IPS-18c (cell line): ENCODE results near the gene CTNNA3.

Experiments used
- H3K4me3 ChIP-seq: 2 replicates; pipeline ENCODE4 v1.7.0; 2013; ENCODE audit warnings: low read depth, mild to moderate bottlenecking, low read length, moderate library complexity; ENCODE audit not compliant: insufficient read depth
- H3K9me3 ChIP-seq: one replicate; pipeline ENCODE4 v1.6.1; 2013; ENCODE audit warnings: mild to moderate bottlenecking, low read length, moderate library complexity; ENCODE audit not compliant: control insufficient read depth, insufficient read depth

Gene CTNNA3

DNA sequence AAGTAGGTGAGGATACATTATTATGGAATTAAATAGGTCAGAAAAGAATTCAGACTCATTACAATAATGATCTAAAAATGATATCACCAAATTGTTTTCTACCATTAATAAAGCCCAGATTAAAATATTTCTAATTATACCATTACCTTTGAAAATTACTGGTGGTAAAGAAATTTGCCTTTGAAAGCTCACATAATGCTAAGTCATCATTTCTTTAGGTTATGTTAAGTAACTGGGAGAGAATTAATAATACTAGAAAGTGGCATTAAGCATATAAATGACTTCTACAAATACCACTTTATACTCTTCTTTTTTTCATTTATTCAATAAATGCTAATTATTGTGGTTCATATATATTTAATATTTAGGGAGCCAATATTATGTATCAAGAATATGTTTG is 1411.4 kb downstream of the CTNNA3 start:
- no peaks in the 10 kb centered on the region for H3K9me3 ChIP-seq
- H3K4me3 ChIP-seq: no peak overlapping the region

DNA sequence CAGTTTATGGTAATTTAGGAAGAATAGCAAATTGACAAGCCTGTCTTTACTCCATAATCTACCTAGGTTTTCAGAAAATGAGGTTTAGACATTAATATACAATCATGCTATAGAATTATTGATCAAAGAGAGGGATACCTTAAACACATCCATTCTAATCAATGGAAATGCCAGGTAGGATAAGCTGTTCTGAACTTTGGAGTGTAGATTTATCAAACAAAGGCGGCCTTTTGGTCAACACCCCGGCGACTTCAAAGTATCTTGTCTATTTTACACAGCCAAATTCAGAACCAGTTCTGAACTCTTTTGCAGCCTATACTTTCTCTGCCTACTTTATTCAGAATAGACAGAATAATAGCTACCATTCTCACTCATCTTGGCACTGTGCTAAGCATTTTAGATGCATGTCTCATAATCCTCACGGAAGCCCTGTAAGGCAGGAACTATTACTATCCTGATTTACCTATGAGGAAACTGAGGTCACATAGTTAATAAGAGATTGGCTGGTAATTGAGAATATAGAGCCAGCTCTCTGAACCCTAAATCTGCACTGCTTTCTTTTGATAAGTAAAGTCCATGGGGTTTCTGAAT is 1412.0 kb downstream of the CTNNA3 start:
- H3K4me3 ChIP-seq: no peak overlapping the region
- H3K9me3 ChIP-seq: no peaks in the 10 kb centered on the region

DNA sequence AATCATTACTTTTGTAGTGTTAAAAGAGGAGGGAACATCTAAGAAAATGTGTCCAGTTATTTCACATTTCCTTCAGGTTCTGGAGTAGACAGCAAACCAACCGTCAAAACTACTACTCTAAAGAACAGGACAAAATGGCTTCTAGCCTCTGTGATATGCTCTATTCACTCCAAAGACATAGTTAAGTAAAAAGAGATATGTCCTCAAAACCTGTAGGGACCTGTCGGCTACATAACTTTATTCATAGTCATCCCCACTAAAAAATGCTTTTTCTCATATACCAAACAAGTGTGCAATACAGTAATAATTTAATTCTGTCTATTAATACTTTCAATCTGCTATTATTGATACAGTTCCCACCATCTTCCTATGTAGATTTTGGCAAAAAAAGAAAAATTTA is 1412.9 kb downstream of the CTNNA3 start:
- no peak overlapping the region for H3K4me3 ChIP-seq
- no peaks in the 10 kb centered on the region for H3K9me3 ChIP-seq

DNA sequence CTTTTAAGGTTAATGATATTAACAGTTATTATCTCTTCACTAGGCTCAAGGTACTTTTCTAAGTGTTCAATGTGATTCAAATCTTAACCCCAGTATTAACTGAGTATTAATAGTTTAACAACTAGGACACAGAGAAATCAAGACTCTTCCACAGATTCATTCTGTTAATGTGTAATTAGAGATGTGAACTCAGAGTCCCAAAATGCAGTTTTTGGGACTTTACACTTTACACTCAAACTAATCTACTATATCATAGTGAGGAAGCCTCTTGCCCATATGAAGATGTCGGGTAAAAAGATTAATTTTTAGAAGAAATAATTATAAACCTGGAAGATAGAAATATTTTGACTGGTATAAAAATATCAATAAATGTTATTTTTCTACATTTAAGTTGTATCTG is 1414.7 kb downstream of the CTNNA3 start:
- Histone ChIP-seq H3K9me3 (no peaks in the 10 kb centered on the region), H3K4me3 (no peak overlapping the region)

DNA sequence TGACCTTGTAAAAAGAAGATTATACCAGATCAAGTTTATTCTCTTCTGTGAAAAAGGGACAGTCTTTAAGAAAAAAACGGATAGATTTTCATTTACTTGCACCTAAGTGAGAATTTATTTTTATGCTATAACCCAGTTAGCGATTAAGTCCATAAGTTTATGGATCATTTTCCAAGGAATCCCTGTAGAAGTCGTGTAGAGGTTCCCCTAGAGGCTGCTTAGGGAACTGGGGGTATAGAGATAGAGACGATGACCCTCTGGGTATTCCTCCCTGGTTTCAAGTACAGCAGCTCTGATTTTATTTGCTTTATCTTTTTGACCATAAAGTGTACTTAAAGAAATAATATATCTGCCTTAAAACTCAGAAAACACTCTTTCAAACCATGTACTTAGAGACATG is 1418.5 kb downstream of the CTNNA3 start:
- no peaks in the 10 kb centered on the region for H3K9me3 ChIP-seq

DNA sequence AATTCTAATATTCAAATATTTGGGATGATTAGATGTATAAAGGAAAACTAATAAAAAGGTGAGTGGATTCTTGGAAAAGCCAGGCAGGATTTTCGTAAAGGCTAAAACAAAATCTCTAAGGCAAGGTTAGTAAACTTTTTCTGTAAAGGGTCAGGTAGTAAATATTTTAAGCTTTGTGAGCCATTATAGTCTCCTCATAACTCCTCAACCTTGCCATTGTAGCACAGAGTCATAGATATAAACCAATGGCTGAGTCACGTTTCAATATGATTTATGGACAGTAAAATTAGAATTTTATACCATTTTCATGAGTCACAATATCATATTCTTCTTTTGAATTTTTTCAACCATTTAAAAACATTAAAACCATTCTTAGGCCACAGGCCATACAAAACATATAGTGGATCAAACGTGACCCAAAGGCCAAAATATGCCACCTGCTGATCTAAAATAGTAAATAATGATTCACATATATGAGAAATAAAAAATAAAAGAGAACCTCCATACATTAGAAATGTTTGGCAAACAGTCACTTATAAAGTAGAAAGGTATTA is 1422.0 kb downstream of the CTNNA3 start:
- no peak overlapping the region for H3K4me3 ChIP-seq

More for the DNA sequence above, 1418.5 kb downstream of the CTNNA3 start:
- H3K4me3 ChIP-seq: no peak overlapping the region

DNA sequence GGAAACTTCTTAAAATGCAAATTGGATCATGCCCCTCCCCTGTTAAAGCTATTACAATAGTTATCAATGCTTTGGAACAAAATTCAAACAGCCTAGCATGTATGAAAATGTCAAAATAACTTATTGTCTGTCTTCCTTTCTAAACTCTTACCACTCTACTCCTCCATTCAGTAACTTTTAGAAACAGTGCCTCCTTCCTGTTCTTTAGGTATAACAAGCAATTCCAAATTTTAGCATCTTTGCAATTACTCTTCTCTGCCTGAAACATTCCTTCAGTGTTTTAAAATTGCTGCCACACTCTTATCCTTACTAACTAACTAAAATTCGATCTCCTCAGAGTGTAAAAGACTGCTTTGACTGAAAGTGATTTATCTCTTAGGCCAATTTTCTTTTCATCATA is 1430.6 kb downstream of the CTNNA3 start:
- no peak overlapping the region for H3K4me3 ChIP-seq
- H3K9me3 ChIP-seq: no peaks in the 10 kb centered on the region

More for the DNA sequence above, 1422.0 kb downstream of the CTNNA3 start:
- H3K9me3 ChIP-seq: no peaks in the 10 kb centered on the region

DNA sequence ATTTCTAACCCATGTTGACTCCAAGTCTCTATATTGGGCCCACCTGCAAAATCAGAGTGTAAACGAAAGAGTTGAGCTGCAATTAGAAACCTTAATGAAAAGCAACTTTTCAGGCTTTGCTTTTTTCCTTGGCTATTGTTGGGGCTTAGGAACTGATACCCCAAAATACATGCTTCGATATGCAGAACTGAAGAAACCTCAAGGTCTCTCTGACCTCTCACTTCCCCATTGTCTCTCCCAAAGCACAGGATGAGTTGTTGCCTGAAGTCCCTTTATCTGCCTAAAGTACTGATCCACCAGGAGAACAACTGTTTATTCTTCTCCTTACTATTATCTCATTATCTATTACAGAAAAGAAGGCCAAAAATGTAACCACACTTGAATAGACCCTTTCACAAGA is 1436.2 kb downstream of the CTNNA3 start:
- H3K4me3 ChIP-seq: no peak overlapping the region

DNA sequence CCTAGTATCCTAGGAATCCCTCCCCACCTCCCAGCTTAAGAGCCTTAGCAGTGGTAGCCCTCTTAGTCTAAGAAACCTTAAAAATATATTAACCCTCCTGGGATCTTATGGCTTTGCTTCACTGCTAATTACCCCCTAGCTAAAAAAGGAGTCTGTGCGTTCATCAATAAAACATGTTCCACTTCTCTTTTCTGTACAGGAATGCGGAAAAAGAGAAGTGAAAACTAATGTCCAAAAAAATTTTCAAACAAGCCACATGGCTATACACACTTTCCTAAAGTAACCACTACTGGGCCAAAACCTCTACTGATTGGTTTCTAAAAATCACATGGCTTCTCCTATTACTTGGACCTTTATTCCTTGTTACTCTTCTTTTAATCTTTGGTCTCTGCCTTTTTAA is 1437.3 kb downstream of the CTNNA3 start:
- H3K4me3 ChIP-seq: no peak overlapping the region
- no peaks in the 10 kb centered on the region for H3K9me3 ChIP-seq

More for the DNA sequence above, 1436.2 kb downstream of the CTNNA3 start:
- no peaks in the 10 kb centered on the region for H3K9me3 ChIP-seq

DNA sequence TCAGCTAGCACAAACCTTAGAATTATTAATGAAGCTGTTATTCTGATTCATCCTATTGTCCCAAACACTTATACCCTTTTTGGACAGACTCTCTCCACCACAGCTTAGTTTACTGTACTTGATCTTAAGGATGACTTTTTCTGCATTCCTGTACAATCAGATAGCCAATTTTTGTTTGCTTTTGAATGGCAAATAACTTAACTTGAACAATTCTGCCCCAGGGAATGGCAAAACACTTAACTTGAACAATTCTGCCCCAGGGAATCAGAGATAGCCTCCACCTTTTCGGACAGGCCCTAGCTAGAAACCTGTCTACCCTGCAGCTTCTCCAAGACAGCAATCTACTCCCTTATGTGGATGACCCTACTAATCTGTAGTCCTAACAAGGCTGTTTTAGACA is 1438.2 kb downstream of the CTNNA3 start:
- no peak overlapping the region for H3K4me3 ChIP-seq
- no peaks in the 10 kb centered on the region for H3K9me3 ChIP-seq

DNA sequence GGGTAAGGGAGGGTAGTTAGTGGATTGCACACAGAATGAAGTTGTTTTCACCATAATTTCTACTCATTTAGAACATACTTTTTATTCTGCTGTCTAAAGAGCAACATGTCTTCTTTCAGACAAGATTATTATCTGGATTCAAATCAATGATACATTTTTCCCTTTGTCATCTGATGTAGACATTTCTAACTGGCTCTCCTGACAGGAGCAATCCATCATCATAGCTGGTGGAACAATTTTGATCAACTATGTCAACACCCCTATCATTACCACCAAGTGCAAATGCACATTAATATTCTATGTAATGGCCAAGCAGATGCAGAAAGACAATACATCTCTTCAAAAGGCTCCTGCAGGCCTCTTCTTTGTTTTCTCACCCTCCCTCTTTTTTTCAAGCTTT is 1443.0 kb downstream of the CTNNA3 start:
- H3K9me3 ChIP-seq: no peaks in the 10 kb centered on the region

DNA sequence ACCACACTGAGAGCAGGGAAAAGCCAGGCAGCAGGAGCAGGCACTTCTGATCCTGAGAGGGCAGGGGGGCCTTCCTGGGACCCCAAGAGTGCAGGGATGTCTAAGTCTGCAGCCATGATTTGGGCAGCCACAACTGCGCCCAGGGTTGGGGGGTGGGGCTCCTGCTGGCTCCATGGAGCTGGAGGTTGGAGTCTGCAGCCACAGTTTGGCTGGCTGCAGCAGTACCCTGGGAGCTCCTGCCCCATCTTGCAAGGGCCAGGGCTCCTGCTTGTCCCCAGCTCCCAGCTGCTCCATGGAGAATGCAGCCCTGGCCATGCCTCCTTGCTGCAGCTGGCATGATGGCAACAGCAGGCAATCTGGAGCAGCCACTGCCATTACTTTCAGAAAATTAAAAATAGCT is 1449.8 kb downstream of the CTNNA3 start:
- Histone ChIP-seq H3K4me3 (no peak overlapping the region), H3K9me3 (peaks cover 2% of the 10 kb centered on the region)

More for the DNA sequence above, 1443.0 kb downstream of the CTNNA3 start:
- no peak overlapping the region for H3K4me3 ChIP-seq

DNA sequence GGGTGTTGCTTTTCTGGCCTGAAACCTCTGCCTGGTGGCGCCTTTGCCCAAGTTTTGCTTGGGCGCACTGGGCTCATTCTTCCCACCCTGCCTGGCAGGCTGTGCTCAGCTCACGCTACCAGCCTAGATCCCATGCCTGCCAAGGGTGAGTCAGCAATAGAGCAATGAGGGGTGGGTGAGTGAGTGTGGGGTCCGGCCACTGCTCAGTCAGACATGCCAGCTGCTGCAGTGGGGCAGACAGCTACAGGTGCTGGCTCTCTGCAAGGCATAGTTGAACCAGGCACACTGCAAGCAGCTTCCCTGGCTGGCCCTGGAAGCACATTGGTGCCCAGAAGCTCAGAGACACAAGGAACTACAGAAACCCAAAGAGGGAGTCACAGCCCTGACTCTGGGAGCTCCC is 1451.0 kb downstream of the CTNNA3 start:
- Histone ChIP-seq H3K9me3 (peaks cover 2% of the 10 kb centered on the region), H3K4me3 (no peak overlapping the region)

DNA sequence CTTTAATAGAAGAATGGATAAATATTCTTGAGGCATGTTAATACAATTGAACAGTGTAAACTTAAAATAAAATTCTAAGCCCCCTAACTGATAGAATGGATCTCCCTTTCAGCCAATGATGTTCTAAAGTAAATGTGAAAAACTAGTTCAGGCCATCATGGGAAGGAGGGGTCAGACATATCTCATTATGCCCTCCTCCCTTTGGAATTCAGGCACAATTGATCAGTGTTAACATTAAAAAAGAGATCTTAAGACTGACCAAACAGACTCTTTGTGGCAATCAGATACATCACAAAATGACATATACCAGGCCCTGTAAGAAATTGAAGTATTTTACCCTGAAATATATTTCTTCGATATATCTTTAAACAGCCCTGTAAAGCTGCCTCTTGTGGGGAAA is 1453.1 kb downstream of the CTNNA3 start:
- Histone ChIP-seq H3K4me3 (no peak overlapping the region), H3K9me3 (peaks cover 2% of the 10 kb centered on the region)

DNA sequence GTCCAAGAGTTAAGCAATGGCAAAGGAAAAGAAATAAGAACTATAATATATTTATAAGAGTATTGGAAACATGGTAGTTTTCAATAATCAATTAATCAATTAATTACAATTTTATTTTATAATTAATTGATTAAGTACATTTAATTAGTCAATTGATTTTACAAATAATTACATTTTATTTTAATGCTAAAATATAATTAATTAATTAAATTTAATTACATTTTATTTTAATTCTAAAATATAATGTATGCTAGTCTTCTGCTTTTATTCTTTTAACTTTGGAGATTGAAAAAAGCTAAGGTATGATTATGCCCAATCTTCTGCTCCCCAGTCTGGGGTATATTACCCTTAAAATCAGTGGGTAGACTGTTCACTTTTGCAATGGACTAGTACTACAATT is 1456.9 kb downstream of the CTNNA3 start:
- no peaks in the 10 kb centered on the region for H3K9me3 ChIP-seq
- H3K4me3 ChIP-seq: no peak overlapping the region

DNA sequence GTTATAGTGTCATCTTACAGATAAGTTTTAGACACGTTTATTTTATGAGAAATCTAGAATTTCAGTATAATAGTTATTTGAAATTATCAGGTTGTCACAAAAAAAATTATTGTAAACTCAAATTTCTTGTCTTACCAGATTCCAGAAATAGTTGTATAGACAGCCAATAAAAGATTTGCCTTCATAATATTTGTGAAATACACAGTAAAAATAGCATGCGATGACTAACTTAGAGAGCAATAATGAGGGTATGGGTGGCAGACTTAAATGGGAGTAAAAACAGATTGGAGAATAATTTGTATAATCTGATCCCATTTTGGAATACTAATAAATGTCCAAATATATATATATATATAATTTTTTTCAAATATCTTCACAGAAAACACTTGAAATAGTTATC is 1457.7 kb downstream of the CTNNA3 start:
- H3K4me3 ChIP-seq: no peak overlapping the region
- no peaks in the 10 kb centered on the region for H3K9me3 ChIP-seq

DNA sequence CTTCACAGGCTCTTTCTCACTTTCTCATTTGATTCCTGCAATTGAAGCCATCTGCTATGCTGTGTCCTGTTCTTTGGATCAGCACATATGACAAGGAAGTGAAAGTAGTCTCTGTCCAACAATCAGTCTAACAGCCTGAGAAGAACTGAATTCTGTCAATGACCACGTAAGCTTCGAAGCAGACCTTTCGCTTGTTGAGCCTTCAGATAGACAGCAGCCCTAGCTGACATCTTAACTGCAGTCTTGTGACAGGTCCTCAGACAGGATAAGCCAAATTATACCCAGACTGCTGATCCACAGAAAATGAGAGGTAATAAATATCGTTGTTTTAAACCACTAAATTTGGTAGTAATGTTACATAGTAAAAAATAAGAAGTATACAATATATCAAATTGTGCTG is 1461.1 kb downstream of the CTNNA3 start:
- no peaks in the 10 kb centered on the region for H3K9me3 ChIP-seq
- no peak overlapping the region for H3K4me3 ChIP-seq

DNA sequence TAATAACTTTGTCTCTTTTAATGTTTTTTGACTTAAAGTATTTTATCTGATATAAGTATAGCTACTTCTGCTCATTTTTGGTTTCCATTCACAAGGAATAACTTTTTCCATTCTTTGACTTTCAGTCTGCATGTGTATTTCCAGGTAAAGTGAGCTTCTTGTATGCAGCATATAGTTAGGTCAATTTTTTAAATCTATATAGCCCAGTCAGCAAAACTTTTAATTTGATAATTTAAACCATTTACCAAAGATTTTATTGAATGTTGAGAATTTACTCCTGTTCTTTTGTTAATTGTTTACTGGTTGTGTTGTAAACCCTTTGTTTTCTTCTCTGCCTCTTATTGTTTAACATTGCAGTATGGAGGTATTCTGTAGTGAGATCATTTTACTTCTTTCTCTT is 1467.1 kb downstream of the CTNNA3 start:
- no peaks in the 10 kb centered on the region for H3K9me3 ChIP-seq
- H3K4me3 ChIP-seq: no peak overlapping the region

DNA sequence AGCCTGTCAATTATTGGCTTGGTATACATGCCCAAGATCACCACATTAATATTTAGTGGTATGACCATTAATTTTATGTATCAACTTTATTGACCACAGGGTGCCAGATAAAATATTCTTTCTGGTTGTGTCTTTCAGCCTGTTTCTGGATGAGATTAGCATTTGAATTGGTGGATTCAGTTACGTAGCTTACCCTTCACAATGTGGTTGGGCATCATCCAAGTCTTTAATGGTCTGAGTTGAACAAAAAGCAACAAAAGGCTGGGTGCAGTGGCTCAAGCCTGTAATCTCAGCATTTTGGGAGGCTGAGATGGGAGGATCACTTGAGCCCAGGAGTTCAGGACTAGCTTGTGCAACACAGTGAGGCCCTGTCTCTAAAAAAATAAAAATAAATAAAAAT is 1472.3 kb downstream of the CTNNA3 start:
- no peaks in the 10 kb centered on the region for H3K9me3 ChIP-seq
- no peak overlapping the region for H3K4me3 ChIP-seq
